ENCODE results near the gene KIAA1958. TPM values are rescaled to one million over a fixed set of nuclear protein-coding genes. Genes with fewer than 3 reads are reported as not detected.
"Not testable (repeated sequence)": the region's sequence is repeated elsewhere in the genome, so short reads cannot be mapped to it uniquely, and the experiment has no call there.

Gene KIAA1958
- total RNA-seq, 3 donors from 2014 or later, result 2.9 to 16.5 (median 11.8) TPM

- DNase-seq (ENCODE audit: low spot score in 2 of 2), result no peak
- no peaks in the 10 kb centered on the region for H3K27me3 ChIP-seq
- H3K9me3 ChIP-seq, result no peaks in the 10 kb centered on the region
- H3K27ac ChIP-seq, result no peak overlapping the region
- H3K4me3 ChIP-seq, result no peak overlapping the region
- H3K36me3 ChIP-seq, result no peaks in the 10 kb centered on the region
- no peaks in the 10 kb centered on the region for H3K4me1 ChIP-seq
- intact Hi-C loops (cut with DNase I; ENCODE audit: low total_unique reads), result no loop called here
- TF ChIP-seq POLR2A (IDR thresholded peaks at IDR 0.05) (no peak), CTCF (IDR thresholded peaks at IDR 0.05) (no peak), POLR2AphosphoS5 (IDR thresholded peaks at IDR 0.05) (no peak)
Observed at GRCh38 chr9:112507001-112507680, 20.5 kb downstream of the KIAA1958 start.

GRCh38 chr9:112508377-112508776 lies 21.8 kb downstream of the KIAA1958 start:
- TF ChIP-seq POLR2AphosphoS5 (IDR thresholded peaks at IDR 0.05) (no peak), CTCF (IDR thresholded peaks at IDR 0.05) (no peak), POLR2A (IDR thresholded peaks at IDR 0.05) (no peak)
- Histone ChIP-seq H3K4me1 (no peaks in the 10 kb centered on the region), H3K36me3 (no peaks in the 10 kb centered on the region), H3K27ac (no peak overlapping the region), H3K9me3 (no peaks in the 10 kb centered on the region), H3K4me3 (no peak overlapping the region), H3K27me3 (no peaks in the 10 kb centered on the region)
- DNase-seq (ENCODE audit: low spot score in 2 of 2), result no peak
- intact Hi-C loops (cut with DNase I; ENCODE audit: low total_unique reads), result no loop called here

- H3K36me3 ChIP-seq; intact Hi-C loops (cut with DNase I; ENCODE audit: low total_unique reads); H3K4me1 ChIP-seq; DNase-seq (ENCODE audit: low spot score in 2 of 2); H3K27ac ChIP-seq; H3K4me3 ChIP-seq; H3K9me3 ChIP-seq; H3K27me3 ChIP-seq: not testable (repeated sequence)
Observed at GRCh38 chr9:112512377-112512776, 25.8 kb downstream of the KIAA1958 start.

- TF ChIP-seq CTCF (IDR thresholded peaks at IDR 0.05) (no peak), POLR2A (IDR thresholded peaks at IDR 0.05) (no peak), POLR2AphosphoS5 (IDR thresholded peaks at IDR 0.05) (no peak)
- H3K27ac ChIP-seq, result no peak overlapping the region
- no peaks in the 10 kb centered on the region for H3K27me3 ChIP-seq
- no peak overlapping the region for H3K4me3 ChIP-seq
- H3K4me1 ChIP-seq, result no peaks in the 10 kb centered on the region
- H3K9me3 ChIP-seq, result no peaks in the 10 kb centered on the region
- intact Hi-C loops (cut with DNase I; ENCODE audit: low total_unique reads), result no loop called here
- no peaks in the 10 kb centered on the region for H3K36me3 ChIP-seq
- no peak for DNase-seq (ENCODE audit: low spot score in 2 of 2)
Observed at GRCh38 chr9:112516769-112517168, 30.1 kb downstream of the KIAA1958 start.

GRCh38 chr9:112520069-112520468 lies 33.4 kb downstream of the KIAA1958 start:
- DNase-seq (ENCODE audit: low spot score in 2 of 2), result no peak
- Histone ChIP-seq H3K4me1 (no peaks in the 10 kb centered on the region), H3K9me3 (no peaks in the 10 kb centered on the region), H3K36me3 (no peaks in the 10 kb centered on the region), H3K27me3 (no peaks in the 10 kb centered on the region), H3K4me3 (no peak overlapping the region), H3K27ac (no peak overlapping the region)
- TF ChIP-seq POLR2A (IDR thresholded peaks at IDR 0.05) (no peak), POLR2AphosphoS5 (IDR thresholded peaks at IDR 0.05) (no peak), CTCF (IDR thresholded peaks at IDR 0.05) (no peak)
- intact Hi-C loops (cut with DNase I; ENCODE audit: low total_unique reads), result no loop called here

All from breast epithelium (tissue), 4 donors.